HG03280 (cell line): Measurements from ENCODE around the gene MLLT6.

Experiments used
- ATAC-seq: cut with Tn5 transposase; IDR thresholded peaks from one replicate; pipeline ENCODE4 v1.9.1; 2021; ENCODE audit warnings: mild to moderate bottlenecking, moderate library complexity; ENCODE audit not compliant: unreplicated experiment

MLLT6 gene

DNA sequence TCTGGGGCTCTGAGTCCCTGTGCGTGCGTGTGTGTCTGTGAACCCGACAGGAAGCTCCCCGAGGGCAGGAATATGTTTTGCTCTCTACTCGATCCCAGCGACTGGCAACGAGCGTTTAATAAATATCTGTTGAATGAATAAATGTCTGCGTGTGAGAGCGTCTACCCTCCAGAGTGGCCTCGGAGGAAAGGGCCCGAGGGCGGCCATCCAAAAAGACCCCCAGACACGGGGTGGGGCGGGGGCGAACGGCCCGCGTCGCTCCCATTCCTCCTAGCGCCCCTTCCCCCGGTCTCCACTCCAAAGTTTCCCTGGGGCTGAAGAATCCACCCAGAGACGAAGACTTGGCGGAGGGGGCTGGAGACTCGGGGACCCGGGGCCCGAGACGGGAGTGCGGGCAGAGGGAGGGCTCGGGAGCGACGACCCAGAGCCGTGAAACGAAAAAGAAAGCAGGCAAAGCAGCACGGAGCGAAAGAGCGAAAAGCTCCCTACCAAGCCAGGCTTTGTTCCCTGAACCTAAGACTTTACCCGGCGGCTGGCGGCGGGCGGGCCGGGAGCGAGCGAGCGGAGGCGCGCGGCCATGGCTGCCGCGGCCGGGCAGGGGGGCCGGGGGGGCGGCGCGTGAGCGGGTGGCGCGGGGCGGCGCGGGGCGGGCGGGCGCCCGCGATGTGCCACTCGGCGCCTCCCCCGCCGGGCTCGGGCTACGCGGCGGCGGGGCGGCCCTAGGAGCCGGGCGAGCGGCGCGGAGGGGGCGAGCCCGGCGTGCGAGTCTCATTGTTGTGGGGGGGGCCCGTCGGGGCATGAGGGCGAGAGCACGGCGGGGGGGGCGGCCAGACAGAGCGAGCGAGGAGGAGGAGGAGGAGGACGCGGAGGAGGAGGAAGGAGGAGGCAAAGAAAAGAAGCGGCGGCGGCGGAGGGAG lies at the start of gene MLLT6:
MLLT6 (plus strand) TSS at position 668 of the 917 bp plus-strand sequence. CDS start 360 bp downstream, outside the sequence.
- ATAC-seq = no peak

DNA sequence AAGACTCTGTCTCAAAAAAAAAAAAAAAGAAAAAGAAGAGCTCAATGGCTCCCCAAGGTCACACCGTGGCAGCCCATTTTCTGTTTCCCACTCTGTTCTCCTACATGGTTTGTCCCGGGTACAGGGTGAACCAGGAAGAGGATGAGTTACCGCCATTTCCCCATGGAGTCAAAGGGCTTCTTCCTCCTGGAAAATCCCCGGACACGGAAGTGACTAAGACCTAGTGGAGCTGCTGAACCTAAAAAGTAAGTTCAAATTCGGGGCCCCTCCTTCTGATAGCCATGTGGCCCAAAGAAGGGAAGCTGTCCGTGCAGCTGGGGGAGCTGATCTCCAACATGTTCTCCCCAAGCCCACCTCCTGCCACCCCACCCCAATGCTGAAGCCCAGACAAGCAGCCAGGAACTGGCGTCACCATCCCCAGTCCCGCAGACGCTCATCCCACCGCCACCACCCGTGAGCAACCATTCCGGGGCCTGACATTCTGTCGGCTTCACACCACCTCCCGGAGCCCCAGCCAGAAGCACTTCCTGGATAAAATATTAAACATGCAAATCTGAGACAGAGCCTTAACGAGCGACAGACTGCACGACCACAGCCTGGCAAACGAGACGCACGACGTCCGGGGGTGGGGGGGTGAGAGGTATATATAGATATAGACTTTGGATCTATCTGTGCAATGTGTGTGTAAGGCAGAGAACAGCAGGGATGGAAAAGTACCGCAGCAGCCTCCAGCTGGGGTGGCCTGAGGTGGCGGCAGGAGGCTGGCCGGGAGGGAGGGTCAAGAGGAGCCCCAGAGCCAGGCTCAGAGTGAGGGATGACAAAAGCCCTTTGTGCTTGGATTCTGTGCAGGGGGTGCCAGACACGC lies 47.9 kb upstream of the MLLT6 start:
- ATAC-seq = no peak

DNA sequence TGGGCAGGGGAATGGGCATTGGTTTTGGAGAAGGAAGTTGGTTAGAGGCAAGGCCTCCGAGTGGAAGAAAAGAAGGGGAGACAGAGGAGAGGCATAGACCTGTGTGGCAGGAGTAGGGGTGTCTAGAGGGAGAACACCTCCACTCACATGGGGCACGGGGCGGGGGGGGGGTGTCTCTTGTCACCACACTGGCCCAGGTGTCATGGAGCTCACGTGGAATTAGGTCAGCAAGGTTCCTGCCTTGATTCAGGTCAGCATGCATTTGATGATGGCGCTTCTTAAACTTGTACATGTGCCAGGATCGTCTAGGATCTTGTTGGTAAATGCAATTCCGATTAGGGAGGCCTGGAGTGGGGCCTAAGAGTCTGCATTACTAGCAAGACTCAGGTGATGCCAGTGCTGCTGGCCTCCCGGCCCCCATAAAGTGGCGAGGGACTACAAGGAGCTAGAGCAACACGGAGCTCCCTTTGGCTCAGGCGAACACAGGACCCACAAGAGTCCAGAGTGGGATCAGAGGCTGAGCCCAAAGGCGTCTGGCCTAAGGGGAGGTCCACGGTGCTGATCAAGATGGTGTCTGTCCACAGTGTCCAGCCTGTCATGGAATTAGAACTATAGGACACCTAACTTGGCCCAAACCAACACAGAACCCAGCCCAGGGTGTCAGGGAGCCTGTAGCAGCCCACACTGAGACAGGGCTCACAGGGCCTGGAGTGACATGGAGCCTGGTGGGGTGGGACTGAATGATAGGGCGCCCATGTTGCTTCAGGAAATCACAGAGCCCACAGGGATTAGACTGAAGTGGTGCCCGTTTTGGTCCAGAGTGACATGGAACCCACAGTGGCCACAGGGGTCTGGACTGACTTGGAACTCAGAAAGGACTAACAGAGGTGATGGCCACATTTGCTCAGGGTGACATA lies 47.0 kb upstream of the MLLT6 start:
- no peak for ATAC-seq

DNA sequence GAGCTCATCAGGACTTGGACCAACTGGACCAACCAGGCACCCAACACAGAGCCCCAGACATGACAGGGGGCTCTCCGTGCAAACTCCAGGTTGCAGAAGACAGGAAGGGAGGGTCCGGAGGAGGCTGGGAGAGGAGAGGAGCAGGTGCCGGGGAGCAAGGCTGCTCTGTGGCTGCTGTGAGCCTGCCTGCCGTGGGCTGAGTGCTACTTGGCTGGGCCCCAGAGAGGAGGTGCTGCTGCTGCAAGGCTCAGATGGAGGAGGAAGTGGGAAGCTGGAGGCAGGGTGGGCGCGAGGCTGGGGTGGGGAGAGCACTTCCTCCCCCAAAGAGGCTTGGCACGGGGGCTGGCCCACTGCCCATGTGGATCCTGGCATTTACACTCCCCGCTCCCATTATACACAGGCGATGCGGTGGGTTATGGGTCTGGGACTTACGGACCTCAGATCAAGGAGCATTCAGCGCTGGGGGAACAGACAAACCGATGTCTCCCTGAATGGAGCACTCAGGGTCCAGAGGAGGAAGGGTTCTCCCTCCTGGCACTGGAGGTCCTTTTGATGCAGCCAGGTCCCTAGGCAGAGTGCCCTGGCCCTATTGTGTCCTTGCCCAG lies 46.2 kb upstream of the MLLT6 start:
- no peak for ATAC-seq

GRCh38 chr17:38659415-38659814 lies 45.7 kb upstream of the MLLT6 start:
- no peak for ATAC-seq

- ATAC-seq = no peak
Observed at GRCh38 chr17:38660097-38661025, 44.7 kb upstream of the MLLT6 start.

DNA sequence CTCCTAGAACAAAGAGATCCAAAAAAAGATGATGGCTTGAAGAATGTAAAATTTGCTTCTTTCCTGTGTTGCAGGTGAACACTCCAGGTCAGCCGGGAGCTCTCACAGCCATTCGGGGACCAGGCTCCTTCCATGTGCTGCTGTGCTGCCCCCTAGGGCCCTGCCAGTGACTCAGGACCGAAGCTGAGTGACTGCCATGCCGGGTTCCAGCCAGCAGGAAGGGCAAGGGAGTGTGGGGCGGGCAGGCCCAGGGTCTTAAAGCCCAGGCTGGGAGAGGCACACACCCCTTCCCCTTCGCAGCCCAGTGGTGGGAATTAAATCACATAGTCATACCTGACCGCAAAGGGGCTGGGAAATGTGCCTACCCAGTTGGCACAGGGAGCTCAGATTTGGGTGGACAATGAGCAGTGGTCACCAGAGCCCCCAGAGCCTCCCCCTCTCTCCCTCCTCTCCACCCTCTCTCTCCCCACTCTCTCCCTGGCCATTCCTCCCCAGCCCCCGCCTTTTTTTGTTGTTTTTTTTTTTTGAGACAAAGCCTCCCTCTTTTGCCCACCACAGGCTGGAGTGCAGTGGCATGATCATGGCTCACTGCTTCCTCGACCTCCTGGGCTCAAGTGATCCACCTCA lies 41.8 kb upstream of the MLLT6 start:
- ATAC-seq = peak; percentile 57

- ATAC-seq = no peak
Observed at GRCh38 chr17:38663964-38664644, 41.0 kb upstream of the MLLT6 start.

- no peak for ATAC-seq
Observed at GRCh38 chr17:38667099-38667786, 37.8 kb upstream of the MLLT6 start.

DNA sequence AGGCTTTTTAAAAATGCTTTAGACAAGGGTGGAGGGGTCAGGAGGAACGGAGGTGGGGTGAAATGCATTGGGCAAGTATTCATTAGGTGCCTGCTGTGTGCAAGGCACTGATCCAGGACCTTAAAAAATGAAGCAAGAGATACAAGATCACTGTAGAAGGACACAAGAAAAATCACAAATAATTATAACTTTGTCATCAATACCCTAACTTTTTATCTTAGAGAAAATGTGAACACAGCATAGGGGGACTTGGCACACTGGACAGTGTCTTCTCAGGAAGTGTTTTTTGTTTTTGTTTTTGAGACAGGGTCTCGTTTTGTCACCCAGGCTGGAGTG lies 37.3 kb upstream of the MLLT6 start:
- no peak for ATAC-seq

DNA sequence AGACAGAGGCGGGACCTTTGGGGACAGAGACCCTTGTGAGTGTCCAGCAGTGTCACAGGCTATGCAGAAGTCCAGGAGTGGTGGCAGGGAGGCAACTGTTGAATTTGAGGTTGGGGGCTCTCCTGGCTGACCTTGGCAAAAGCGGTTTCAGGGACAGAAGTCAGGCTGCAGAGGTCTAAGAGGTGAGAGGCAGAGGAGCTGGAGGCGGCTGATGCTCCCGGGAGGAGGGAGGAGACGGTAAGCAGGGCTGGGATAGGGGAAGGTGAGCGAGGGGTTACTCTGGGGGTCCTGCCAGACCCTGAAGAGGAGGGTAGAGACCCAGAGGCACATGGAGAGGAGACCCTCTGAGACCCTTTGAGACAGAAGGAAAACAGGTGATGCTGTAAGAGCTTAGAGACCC lies 35.6 kb upstream of the MLLT6 start:
- ATAC-seq = no peak

GRCh38 chr17:38671939-38672720 lies 32.9 kb upstream of the MLLT6 start:
- no peak for ATAC-seq

GRCh38 chr17:38672788-38673706 lies 32.0 kb upstream of the MLLT6 start:
- no peak for ATAC-seq

- no peak for ATAC-seq
Observed at GRCh38 chr17:38673707-38674013, 31.4 kb upstream of the MLLT6 start.

- ATAC-seq = peak; percentile 24
Observed at GRCh38 chr17:38674014-38674748, 30.9 kb upstream of the MLLT6 start.
